Choroid plexus epithelial cell (primary cell): Measurements from ENCODE around the gene GRM8.

Source experiments
- DNase-seq: peaks from one replicate; pipeline ENCODE4 v3.0.0-alpha.2; 2010; ENCODE audit warnings: low read depth
- H3K4me3 ChIP-seq: 2 replicates; pipeline ENCODE4 v1.5.1; 2011; ENCODE audit warnings: low read depth, mild to moderate bottlenecking, control low read depth, low read length, moderate library complexity
- TF ChIP-seq, protein P1 (sequence below): conservative IDR thresholded peaks from 2 replicates; pipeline ENCODE4 v1.5.1; 2011; ENCODE audit warnings: low read depth, mild to moderate bottlenecking, control low read depth, inconsistent platforms, low read length, moderate library complexity

The GRM8 gene

DNA sequence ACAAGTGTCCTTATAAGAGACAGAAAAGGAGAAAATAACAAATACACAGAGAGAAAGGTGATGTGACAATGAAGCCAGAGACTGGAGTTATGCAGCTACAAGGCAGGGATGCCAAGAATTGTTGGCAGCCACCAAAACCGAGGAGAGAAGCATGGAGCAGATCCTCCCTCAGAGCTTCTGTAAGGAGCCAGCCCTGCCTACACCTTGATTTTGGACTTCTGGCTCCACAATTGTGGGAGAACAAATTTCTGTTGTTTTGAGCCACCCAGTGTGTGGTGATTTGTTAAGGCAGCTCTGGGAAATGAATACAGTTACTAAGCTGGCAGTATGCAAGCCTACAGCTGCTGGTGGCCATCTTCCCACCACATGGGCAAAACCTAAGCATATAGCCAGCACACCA is 163.6 kb downstream of the GRM8 start:
- DNase-seq: no peak
- H3K4me3 ChIP-seq: no peak overlapping the region
- TF ChIP-seq, protein P1, sequence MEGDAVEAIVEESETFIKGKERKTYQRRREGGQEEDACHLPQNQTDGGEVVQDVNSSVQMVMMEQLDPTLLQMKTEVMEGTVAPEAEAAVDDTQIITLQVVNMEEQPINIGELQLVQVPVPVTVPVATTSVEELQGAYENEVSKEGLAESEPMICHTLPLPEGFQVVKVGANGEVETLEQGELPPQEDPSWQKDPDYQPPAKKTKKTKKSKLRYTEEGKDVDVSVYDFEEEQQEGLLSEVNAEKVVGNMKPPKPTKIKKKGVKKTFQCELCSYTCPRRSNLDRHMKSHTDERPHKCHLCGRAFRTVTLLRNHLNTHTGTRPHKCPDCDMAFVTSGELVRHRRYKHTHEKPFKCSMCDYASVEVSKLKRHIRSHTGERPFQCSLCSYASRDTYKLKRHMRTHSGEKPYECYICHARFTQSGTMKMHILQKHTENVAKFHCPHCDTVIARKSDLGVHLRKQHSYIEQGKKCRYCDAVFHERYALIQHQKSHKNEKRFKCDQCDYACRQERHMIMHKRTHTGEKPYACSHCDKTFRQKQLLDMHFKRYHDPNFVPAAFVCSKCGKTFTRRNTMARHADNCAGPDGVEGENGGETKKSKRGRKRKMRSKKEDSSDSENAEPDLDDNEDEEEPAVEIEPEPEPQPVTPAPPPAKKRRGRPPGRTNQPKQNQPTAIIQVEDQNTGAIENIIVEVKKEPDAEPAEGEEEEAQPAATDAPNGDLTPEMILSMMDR: no peak

DNA sequence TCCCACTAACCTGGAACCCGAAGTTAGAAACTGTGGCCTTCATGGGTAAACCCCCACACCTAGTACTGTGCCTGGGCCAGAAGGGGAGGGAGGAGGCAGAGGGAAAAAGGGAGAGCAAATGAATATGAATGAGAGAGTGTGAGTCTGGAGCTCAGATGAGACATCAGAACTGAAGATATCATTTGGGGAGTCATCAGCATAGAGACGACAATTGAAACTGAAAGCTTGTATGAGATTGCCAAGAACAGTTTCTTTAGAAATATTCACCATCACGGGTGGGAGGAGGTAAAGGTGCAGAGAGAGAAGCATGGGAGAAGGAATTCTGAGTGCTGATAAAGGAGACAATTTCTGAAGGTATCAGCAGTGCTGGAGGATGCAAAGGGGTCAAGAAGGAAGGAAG is 171.2 kb downstream of the GRM8 start:
- DNase-seq: no peak
- TF ChIP-seq, protein P1: no peak
- no peak overlapping the region for H3K4me3 ChIP-seq

DNA sequence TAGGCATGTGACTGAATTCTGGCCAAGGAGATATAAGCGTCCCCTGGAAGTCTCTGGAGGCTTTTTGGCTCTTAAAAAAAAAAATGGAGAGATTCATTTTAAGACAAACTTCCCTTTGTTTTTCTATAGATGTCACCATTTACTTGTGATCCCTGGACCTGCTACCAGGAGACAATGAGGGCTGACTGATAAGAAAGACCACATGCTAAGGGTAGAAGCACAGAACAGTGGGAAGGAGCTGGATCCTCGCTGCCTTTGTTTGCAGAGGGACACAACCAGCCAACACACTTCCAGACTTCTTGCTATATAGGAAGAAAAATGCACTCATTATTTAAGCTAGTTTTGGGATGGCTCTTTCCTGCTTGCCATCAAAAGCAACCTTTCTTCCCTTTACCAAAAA is 172.2 kb downstream of the GRM8 start:
- TF ChIP-seq, protein P1: no peak
- no peak for DNase-seq
- no peak overlapping the region for H3K4me3 ChIP-seq

DNA sequence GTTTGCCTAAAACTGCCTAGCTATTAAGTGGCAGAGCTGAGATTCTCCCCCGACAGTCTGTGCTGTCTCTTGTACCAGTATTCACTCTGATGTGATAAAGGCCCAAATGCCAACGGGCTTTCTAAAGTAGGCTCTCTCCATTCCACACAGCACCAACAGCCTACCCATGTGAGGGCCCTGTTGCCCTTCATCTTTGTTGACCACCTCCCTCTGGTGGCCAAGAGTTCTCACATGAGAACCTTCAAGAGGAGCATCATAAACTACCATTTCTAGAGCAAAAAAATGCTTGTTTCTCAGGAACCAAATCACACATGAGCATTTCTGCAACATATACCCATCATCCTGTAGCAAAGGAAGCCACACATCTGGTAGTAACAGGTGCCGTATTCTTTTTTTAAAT is 185.8 kb downstream of the GRM8 start:
- DNase-seq: no peak
- no peak overlapping the region for H3K4me3 ChIP-seq
- TF ChIP-seq, protein P1: no peak

DNA sequence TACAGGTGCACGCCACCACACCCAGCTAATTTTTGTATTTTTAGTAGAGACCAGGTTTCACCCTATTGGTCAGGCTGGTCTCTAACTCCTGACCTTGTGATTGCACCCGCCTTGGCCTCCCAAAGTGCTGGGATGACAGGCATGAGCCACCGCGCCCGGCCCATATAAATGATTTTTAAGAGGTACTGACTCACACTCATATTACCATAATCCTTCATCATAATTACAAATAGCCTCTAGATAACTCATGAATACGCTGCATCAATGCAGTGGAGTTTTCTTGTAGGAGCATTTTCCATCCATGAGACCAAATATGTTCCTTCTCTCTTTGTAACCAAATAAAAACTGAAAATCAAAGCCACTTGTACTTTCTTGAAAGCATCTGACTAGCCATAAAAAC is 193.3 kb downstream of the GRM8 start:
- H3K4me3 ChIP-seq: no peak overlapping the region
- DNase-seq: no peak
- TF ChIP-seq, protein P1: no peak

DNA sequence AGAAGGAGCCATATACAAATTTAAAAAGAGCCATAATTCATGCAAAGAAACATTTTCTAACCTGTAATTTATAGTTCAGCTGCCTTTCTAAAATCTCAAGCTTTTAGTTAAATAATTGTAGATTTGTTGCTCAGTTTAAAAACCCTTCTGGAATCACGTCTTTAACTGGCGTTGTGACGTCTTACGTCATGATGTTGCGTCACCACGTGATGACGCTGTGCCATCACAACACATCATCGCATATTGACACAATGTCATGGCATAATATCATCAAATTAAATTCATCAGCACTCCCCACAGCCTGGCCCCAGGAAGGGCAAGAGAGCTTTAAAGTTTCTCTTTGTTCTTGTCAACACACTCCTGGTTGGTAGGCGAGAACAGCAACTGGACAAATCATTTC is 194.8 kb downstream of the GRM8 start:
- DNase-seq: no peak
- TF ChIP-seq, protein P1: no peak
- no peak overlapping the region for H3K4me3 ChIP-seq

DNA sequence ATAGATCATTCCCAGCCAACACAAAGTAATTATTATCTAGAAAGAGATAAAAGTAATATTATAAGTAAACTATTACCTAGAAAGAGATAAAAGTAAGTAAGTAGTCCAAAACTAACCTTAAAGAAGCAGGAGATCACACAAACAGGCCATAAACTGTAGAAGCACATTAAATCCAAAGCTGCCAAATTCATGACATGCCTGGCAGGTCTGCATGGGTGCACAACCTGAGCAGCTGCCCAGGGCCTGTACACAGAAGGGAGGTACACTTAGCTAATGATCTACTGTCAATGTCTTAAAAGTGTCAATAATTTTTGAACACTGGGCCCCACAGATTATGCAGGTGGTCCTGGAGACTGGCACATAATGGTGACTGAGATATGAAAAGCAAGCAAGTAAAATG is 196.5 kb downstream of the GRM8 start:
- no peak for DNase-seq
- TF ChIP-seq, protein P1: no peak
- no peak overlapping the region for H3K4me3 ChIP-seq
